Esophagus (tissue), 2 donors: ENCODE results near the gene SUN1. TPM values are rescaled to one million over a fixed set of nuclear protein-coding genes. Genes with fewer than 3 reads are reported as not detected.

Experiments
- H3K27ac ChIP-seq, 2 donors: one replicate each; pipeline ENCODE4 v1.5.1; 2013; ENCODE audit warnings: low read depth in 2 of 2, mild to moderate bottlenecking in 2 of 2, inconsistent platforms in 1 of 2, low read length in 1 of 2, moderate library complexity in 1 of 2
- H3K27me3 ChIP-seq, 2 donors: one replicate each; pipeline ENCODE4 v1.6.1; 2013; ENCODE audit warnings: low read length in 2 of 2, control low read depth in 1 of 2, mild to moderate bottlenecking in 1 of 2; ENCODE audit not compliant: insufficient read depth in 2 of 2, control insufficient read depth in 1 of 2
- H3K36me3 ChIP-seq, 2 donors: one replicate each; pipeline ENCODE4 v1.6.1; 2013; ENCODE audit warnings: low read length in 1 of 2; ENCODE audit not compliant: control insufficient read depth in 2 of 2, insufficient read depth in 2 of 2
- H3K4me1 ChIP-seq, 2 donors: one replicate each; pipeline ENCODE4 v1.6.1; 2013; ENCODE audit warnings: low read length in 1 of 2; ENCODE audit not compliant: control insufficient read depth in 2 of 2, insufficient read depth in 2 of 2
- H3K4me3 ChIP-seq, 2 donors: one replicate each; pipeline ENCODE4 v1.5.1; 2013; ENCODE audit warnings: low read length in 2 of 2, mild to moderate bottlenecking in 2 of 2, low read depth in 1 of 2, moderate library complexity in 1 of 2
- H3K9me3 ChIP-seq, 2 donors: one replicate each; pipeline ENCODE4 v1.6.1; 2013; ENCODE audit warnings: mild to moderate bottlenecking in 2 of 2, low read depth in 1 of 2, low read length in 1 of 2, moderate library complexity in 1 of 2; ENCODE audit not compliant: control insufficient read depth in 2 of 2, insufficient read depth in 1 of 2
- WGBS, 2 donors: extraction: QIAGEN DNeasy Blood & Tissue Kit; methylation state at CpG; one replicate each; pipeline ENCODE4 v1.1.7; 2013; 5-methylcytosine and 5-hydroxymethylcytosine counted together
- polyA plus RNA-seq, 2 donors: library from polyadenylated mRNA; stranded (reverse); fragments of 200-250 nt; gene quantifications; one replicate each; pipeline ENCODE4 v1.2.3, GENCODE V29; 2013
- donor health status: healthy with polysubstance abuse.
- donor health status: Bipolar disorder and iron deficiency.

Gene SUN1
- polyA plus RNA-seq, 2 donors = 54.7 to 91.6 TPM

GRCh38 chr7:832968-833424 lies 720 bp downstream of the SUN1 start:
- Histone ChIP-seq H3K27ac (peak overlapping the region; percentile 92 to 99), H3K4me3 (no peak overlapping the region), H3K27me3 (no peaks in the 10 kb centered on the region), H3K9me3 (no peaks in the 10 kb centered on the region), H3K36me3 (peaks cover 0 to 4% of the 10 kb centered on the region in 2 donors), H3K4me1 (peaks cover 13 to 34% of the 10 kb centered on the region in 2 donors)
- 64 to 73% methylated on average over 15 of the region's 15 CpGs for WGBS, 2 donors

- H3K9me3 ChIP-seq = no peaks in the 10 kb centered on the region
- peaks cover 0 to 9% of the 10 kb centered on the region in 2 donors for H3K36me3 ChIP-seq
- H3K27me3 ChIP-seq = no peaks in the 10 kb centered on the region
- peaks cover 13 to 33% of the 10 kb centered on the region in 2 donors for H3K4me1 ChIP-seq
- 75 to 82% methylated on average over 8 of the region's 8 CpGs for WGBS, 2 donors
- peak overlapping the region; percentile 41 to 99 for H3K27ac ChIP-seq
- H3K4me3 ChIP-seq = no peak overlapping the region
Measured at GRCh38 chr7:833601-834258, 1.5 kb downstream of the SUN1 start.

- peaks cover 0 to 14% of the 10 kb centered on the region in 2 donors for H3K36me3 ChIP-seq
- no peaks in the 10 kb centered on the region for H3K27me3 ChIP-seq
- 91 to 93% methylated on average over 12 of the region's 12 CpGs for WGBS, 2 donors
- peaks cover 13 to 31% of the 10 kb centered on the region in 2 donors for H3K4me1 ChIP-seq
- peak overlapping the region; percentile 23 to 81 for H3K27ac ChIP-seq
- H3K9me3 ChIP-seq = no peaks in the 10 kb centered on the region
- no peak overlapping the region for H3K4me3 ChIP-seq
Measured at GRCh38 chr7:834277-834676, 2.0 kb downstream of the SUN1 start.

GRCh38 chr7:835021-835420 lies 2.7 kb downstream of the SUN1 start:
- Histone ChIP-seq H3K4me3 (no peak overlapping the region), H3K9me3 (no peaks in the 10 kb centered on the region), H3K4me1 (peaks cover 13 to 30% of the 10 kb centered on the region in 2 donors), H3K36me3 (peaks cover 0 to 16% of the 10 kb centered on the region in 2 donors), H3K27ac (peak overlapping the region in 1 of 2 donors; percentile 71), H3K27me3 (no peaks in the 10 kb centered on the region)
- 90% methylated on average over 12 of the region's 12 CpGs for WGBS, 2 donors

- peaks cover 8 to 25% of the 10 kb centered on the region in 2 donors for H3K4me1 ChIP-seq
- peaks cover 0 to 19% of the 10 kb centered on the region in 2 donors for H3K36me3 ChIP-seq
- no peaks in the 10 kb centered on the region for H3K27me3 ChIP-seq
- 50 to 65% methylated on average over 27 of the region's 27 CpGs for WGBS, 2 donors
- peak overlapping the region; percentile 93 to 96 for H3K27ac ChIP-seq
- H3K9me3 ChIP-seq = no peaks in the 10 kb centered on the region
- no peak overlapping the region for H3K4me3 ChIP-seq
Measured at GRCh38 chr7:835485-836401, 3.5 kb downstream of the SUN1 start.

GRCh38 chr7:836429-836828 lies 4.2 kb downstream of the SUN1 start:
- peaks cover 7 to 23% of the 10 kb centered on the region in 2 donors for H3K4me1 ChIP-seq
- WGBS, 2 donors = 30 to 53% methylated on average over 5 of the region's 5 CpGs
- H3K36me3 ChIP-seq = peaks cover 0 to 19% of the 10 kb centered on the region in 2 donors

GRCh38 chr7:837001-837400 lies 4.7 kb downstream of the SUN1 start:
- H3K36me3 ChIP-seq = peaks cover 0 to 22% of the 10 kb centered on the region in 2 donors
- H3K4me3 ChIP-seq = no peak overlapping the region
- 80 to 87% methylated on average over 19 of the region's 19 CpGs for WGBS, 2 donors
- H3K27me3 ChIP-seq = no peaks in the 10 kb centered on the region
- peaks cover 7 to 23% of the 10 kb centered on the region in 2 donors for H3K4me1 ChIP-seq
- no peaks in the 10 kb centered on the region for H3K9me3 ChIP-seq
- peak overlapping the region; percentile 93 to 96 for H3K27ac ChIP-seq

More at GRCh38 chr7:836429-836828, 4.2 kb downstream of the SUN1 start:
- no peak overlapping the region for H3K4me3 ChIP-seq
- H3K9me3 ChIP-seq = no peaks in the 10 kb centered on the region
- peak overlapping the region; percentile 93 to 96 for H3K27ac ChIP-seq
- H3K27me3 ChIP-seq = no peaks in the 10 kb centered on the region

- WGBS, 2 donors = 91 to 93% methylated on average over 24 of the region's 24 CpGs
- Histone ChIP-seq H3K36me3 (peaks cover 17 to 44% of the 10 kb centered on the region in 2 donors), H3K4me1 (peaks cover 3 to 18% of the 10 kb centered on the region in 2 donors), H3K9me3 (no peaks in the 10 kb centered on the region), H3K27ac (no peak overlapping the region), H3K4me3 (no peak overlapping the region), H3K27me3 (no peaks in the 10 kb centered on the region)
Measured at GRCh38 chr7:840001-840600, 7.8 kb downstream of the SUN1 start.

GRCh38 chr7:841943-842342 lies 9.7 kb downstream of the SUN1 start:
- H3K4me3 ChIP-seq = no peak overlapping the region
- peaks cover 0 to 3% of the 10 kb centered on the region in 2 donors for H3K4me1 ChIP-seq
- WGBS, 2 donors = 73 to 77% methylated on average over 16 of the region's 16 CpGs
- no peaks in the 10 kb centered on the region for H3K27me3 ChIP-seq
- H3K9me3 ChIP-seq = no peaks in the 10 kb centered on the region
- H3K27ac ChIP-seq = peak overlapping the region; percentile 7 to 70
- peaks cover 19 to 44% of the 10 kb centered on the region in 2 donors for H3K36me3 ChIP-seq
